GM18505 (cell line): ENCODE results near the gene KLK7.

Source experiments
- ATAC-seq: cut with Tn5 transposase; IDR thresholded peaks from one replicate; pipeline ENCODE4 v1.9.1; 2021; ENCODE audit not compliant: unreplicated experiment
- POLR2A ChIP-seq: IDR thresholded peaks from 4 replicates; pipeline ENCODE4 v1.6.1; 2011; ENCODE audit warnings: borderline replicate concordance; ENCODE audit not compliant: insufficient read depth, insufficient read length; ENCODE audit errors: extremely low read depth

KLK7 gene

DNA sequence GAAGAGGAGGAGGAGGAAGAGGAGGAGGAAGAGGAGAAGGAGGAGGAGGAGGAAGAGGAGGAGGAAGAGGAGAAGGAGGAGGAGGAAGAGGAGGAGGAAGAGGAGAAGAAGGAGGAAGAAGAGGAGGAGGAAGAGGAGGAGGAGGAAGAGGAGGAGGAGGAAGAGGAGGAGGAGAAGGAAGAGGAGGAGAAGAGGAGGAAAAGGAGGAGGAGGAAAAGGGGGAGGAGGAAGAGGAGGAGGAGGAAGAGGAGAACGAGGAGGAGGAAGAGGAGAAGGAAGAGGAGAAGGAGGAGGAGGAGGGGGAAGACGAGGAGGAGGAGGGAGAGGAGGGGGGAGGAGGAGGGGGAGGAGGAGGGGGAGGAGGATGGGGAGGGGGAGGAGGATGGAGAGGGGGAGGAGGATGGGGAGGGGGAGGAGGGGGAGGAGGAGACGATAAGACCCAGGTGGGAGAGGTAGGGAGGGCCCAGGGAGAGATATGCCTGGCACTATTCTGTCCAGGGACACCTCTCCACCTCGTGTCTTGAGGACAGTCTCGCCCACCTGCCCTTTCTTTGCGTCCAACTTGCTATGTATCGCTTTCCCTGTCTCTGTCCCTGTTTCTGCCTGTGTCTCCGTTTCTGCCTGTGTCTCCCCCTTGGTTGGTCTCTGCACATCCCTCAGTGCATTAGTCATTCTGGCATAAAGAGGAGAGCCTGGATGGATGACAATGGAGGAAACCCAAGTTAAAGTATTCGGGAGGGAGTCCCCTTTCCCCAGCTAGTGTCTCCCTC, 23.8 kb downstream of the KLK7 start:
- no peak for ATAC-seq
- no peak for TF ChIP-seq POLR2A

DNA sequence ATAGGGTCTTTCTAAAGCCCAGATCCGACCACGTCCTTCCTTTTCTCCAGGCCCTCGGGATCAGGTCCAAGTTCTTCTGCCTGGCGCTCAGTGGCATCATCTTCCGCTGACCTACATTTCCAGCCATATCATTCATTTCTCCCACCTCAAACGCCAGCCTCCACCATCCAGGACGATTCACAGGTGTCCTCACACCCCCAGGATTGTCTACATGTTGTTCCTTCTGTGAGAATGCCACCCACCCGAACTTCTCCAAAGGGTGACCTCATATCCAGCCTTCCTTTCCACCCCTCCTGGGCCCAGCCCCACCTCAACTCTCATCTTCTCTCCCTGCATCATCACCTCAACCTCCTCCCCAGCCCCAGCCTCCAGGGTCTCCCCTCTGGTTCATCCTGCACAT, 26.1 kb downstream of the KLK7 start:
- no peak for TF ChIP-seq POLR2A

DNA sequence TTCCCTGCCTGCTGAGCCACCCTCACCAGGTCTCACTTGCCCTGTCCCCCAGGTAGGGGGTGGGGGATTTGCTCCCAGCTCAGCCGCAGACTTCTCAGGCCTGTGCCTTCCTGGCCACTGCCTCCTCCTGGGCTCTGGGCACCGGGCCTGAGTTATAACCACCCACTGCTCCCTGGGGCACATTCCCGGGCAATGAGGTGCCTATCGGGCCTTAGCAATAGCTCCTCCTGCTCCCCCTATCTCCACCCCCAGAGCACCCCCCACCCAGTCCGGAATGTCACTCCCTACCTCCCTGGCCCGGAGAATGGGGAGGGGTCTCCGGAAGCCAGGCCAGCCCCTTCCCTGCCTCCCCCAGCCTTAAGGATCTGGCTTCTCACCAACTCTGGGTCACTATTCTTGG, 30.8 kb downstream of the KLK7 start, which contains the start of gene KLK5:
Gene KLK5, minus strand, starts transcription at position 129 of the 400 bp plus-strand sequence. CDS start 381 bp downstream, outside the sequence.
- TF ChIP-seq POLR2A, result no peak
- ATAC-seq, result no peak

More for the DNA sequence above, 26.1 kb downstream of the KLK7 start:
- ATAC-seq, result no peak

DNA sequence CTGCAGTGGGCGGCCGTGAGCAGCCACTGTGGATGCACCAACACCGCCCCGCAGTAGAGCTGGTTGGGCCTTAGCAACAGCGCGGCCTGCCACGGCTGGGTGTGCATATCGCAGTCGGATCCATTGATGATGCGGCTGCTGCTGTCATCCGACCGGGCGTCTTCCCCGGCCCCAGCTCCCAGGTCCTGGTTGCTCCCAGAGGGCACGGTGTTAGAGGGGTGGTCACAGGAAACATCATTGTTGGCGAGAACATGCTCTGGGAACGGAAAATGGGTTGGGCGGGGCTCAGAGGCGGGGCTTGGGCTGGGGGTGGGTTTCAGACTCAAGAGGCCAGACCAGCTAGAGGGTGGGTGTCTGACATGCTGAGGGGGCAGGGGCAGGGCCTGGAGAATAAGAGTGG, 33.9 kb downstream of the KLK7 start:
- TF ChIP-seq POLR2A, result no peak
- ATAC-seq, result no peak

DNA sequence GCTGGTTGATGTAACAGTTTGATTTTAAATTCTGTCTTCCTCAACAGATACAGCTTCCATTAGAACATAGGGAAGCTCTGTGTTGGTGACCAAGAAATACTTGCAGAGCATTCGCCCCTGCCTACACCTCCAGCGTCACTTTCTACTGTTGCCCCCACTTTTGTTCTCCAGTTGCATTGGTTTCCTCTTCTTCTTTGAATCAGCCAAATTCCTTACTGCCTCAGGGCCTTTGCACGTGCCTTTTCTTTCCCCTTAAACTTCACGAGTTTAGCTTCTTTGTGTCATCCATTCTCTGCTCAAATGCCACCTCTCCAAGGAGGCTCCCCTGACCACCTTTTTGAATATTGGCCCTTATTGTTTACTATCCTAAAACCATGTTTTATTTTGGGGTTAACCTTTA, 36.6 kb downstream of the KLK7 start:
- no peak for ATAC-seq
- no peak for TF ChIP-seq POLR2A

DNA sequence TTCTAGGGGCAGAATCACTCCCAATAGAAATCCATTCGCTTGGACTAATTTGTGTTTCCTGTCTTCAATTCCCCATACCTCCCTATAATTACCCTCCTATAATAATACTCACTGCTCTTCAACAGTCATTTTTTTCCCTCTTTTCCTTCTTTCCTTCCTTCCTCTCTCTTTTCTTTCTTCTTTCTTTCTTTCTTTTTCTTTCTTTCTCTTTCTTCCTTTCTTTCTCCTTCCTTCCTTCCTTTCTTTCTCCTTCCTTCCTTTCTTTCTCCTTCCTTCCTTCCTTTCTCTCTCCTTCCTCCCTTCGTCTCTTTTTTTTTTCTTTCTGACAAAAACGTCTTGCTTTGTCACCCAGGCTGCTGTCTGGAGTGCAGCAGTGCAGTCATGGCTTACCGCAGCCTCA, 38.9 kb downstream of the KLK7 start:
- ATAC-seq, result no peak
- no peak for TF ChIP-seq POLR2A

GRCh38 chr19:50943074-50943828, 40.5 kb downstream of the KLK7 start:
- no peak for ATAC-seq
- no peak for TF ChIP-seq POLR2A

GRCh38 chr19:50939596-50939995, 44.1 kb downstream of the KLK7 start:
- no peak for ATAC-seq
- TF ChIP-seq POLR2A, result no peak

DNA sequence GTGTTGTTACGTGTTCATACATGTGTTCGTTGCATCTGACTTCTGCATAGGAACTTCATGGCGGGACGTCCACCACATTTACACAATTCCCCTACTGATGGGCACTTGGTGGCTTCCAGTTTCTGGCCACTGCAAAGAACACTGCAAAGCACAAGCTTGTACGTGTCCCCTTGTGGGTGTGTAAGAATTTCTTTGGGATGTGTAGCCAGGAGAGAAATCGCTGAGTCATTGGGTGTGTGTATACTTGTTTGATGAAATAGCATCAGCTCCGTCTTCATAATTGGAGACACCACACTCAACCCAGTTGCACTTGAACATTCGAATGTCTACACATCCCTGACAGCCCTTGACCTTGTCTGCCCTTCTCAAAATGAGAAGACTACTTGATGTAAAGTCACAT, 50.1 kb downstream of the KLK7 start:
- no peak for ATAC-seq
- no peak for TF ChIP-seq POLR2A

- TF ChIP-seq POLR2A, result no peak
- ATAC-seq, result no peak
Observed at GRCh38 chr19:50932690-50933083, 51.0 kb downstream of the KLK7 start.

- no peak for TF ChIP-seq POLR2A
- ATAC-seq, result no peak
Observed at GRCh38 chr19:50932018-50932689, 51.6 kb downstream of the KLK7 start.

DNA sequence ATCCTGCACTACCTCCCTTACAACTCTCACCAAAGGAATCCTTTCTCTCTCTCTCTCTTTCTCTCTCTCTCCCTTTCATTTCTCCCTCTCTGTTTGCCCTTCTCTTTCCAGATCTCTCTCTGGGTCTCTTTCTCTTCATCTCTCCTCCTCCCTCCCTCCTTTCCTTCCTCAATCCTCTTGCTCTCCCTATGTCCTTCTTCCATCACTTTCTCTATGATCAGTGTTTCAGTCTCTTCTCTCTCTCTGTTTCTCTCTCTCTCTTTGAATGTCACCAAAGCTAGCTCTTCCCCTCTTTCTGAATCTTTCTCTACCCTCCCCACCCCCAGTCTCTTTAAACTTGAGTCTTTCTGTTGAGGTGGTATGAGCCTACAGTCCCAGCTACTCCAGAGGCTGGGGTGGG, 52.7 kb downstream of the KLK7 start:
- TF ChIP-seq POLR2A, result no peak
- ATAC-seq, result no peak

DNA sequence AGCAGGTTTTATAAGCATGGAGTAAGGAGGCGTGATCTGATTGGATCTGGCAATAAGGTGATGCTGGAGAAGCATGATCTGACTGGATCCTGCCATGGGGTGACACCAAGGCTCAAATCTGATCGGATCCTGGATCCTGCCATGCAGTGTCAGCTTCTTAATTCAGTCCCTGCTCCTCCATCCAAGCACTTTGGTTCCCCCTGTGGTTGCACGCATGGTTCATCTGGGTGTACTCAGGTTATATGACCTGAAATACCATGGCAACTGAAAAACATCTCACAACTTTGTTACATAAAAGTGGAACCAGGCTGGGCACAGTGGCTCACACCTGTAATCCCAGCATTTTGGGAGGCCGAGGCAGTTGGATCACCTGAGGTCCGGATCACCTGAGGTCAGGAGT, 54.9 kb downstream of the KLK7 start:
- no peak for ATAC-seq

More for the DNA sequence above, 54.9 kb downstream of the KLK7 start:
- no peak for TF ChIP-seq POLR2A
